GM23338 (cell line): Measurements from ENCODE around the gene DIP2C.

Source experiments
- CREB1 ChIP-seq: fragments of 250-450 bp; sonication (Bioruptor Pico); IDR thresholded peaks from 2 replicates; pipeline ENCODE4 v1.5.0; 2020; ENCODE audit warnings: low read depth, mild to moderate bottlenecking, moderate library complexity
- CTCF ChIP-seq, 2 experiments: fragments of 200-600 bp in 1 of 2; sonication (generic) in 1 of 2; conservative IDR thresholded peaks; 2 replicates each; pipeline versions ENCODE4 v1.5.1 to v1.6.1; 2016 to 2017; ENCODE audit warnings: antibody characterized with exemption in 2 of 2, low read depth in 2 of 2, mild to moderate bottlenecking in 2 of 2, moderate library complexity in 1 of 2
- EZH2phosphoT487 ChIP-seq: fragments of 200-600 bp; sonication (generic); IDR thresholded peaks from one replicate; pipeline ENCODE4 v1.8.1; 2018; ENCODE audit warnings: antibody characterized with exemption; ENCODE audit not compliant: unreplicated experiment

GRCh38 chr10:497898-498451 is 191.5 kb downstream of the DIP2C start:
- no peak for TF ChIP-seq EZH2phosphoT487
- no peak for TF ChIP-seq CTCF (conservative IDR thresholded peaks at IDR 0.05; ENCODE audit: low read depth in 2 of 2)
- no peak for TF ChIP-seq CREB1 (CRISPR knock-in tag)
